Activated gamma-delta T cell treated with anti-CD3 and anti-CD28 coated beads, Interleukin-2, amount 50 U/mL, for 16 hours (primary cell): ENCODE measurements around the gene CHCHD1.
"Not testable (repeated sequence)": the region's sequence is repeated elsewhere in the genome, so short reads cannot be mapped to it uniquely, and the experiment has no call there.

Source experiments
- DNase-seq: peaks from one replicate; pipeline ENCODE4 v3.0.0-alpha.2; 2020; ENCODE audit warnings: low read depth

CHCHD1 gene

DNA sequence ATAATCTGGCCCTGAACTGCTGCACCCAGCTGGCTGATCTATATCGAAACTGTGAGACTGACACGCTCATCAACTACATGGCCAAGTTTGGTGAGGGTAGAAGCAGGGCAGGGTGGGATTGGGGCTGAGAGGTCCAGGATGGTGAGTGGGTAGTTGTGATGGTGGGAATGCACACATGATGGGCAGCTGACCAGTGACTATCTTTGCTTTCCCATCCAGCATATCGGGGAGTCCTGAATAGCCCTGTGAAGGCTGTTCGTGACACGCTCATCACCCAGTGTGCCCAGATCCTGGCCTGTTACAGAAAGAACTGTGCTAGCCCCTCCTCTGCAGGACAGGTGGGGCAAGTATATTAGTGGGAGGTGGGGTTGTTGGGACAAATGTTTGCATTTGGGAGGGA is 12.5 kb upstream of the CHCHD1 start:
- no peak for DNase-seq

DNA sequence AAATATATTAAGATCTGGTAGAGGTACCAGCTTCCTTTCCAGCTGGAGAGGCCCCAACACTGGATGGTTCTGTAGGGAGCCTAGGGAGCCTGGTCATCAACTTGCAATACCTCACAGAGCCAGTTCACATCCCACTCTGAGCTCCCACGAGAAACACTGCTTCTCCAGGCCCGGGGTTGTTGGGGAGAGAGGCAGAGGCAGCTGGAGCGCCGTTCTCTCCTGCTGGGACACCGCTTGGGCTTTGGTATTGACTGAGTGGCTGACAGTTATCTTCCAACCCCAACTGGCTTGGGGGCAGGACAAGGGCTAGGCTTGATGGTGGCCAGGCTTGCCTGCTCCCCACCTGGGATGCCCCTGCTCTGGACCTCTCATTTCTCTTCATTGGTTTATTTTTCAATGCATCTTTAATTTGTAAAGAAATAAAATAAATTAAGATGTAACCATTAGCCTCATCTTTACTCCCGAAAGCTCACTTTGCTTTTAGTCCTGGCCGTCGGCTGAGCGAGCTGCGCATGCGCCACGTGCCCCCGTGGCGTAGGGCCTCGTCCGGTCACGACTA is 10.0 kb upstream of the CHCHD1 start:
- peak; percentile 62 for DNase-seq

DNA sequence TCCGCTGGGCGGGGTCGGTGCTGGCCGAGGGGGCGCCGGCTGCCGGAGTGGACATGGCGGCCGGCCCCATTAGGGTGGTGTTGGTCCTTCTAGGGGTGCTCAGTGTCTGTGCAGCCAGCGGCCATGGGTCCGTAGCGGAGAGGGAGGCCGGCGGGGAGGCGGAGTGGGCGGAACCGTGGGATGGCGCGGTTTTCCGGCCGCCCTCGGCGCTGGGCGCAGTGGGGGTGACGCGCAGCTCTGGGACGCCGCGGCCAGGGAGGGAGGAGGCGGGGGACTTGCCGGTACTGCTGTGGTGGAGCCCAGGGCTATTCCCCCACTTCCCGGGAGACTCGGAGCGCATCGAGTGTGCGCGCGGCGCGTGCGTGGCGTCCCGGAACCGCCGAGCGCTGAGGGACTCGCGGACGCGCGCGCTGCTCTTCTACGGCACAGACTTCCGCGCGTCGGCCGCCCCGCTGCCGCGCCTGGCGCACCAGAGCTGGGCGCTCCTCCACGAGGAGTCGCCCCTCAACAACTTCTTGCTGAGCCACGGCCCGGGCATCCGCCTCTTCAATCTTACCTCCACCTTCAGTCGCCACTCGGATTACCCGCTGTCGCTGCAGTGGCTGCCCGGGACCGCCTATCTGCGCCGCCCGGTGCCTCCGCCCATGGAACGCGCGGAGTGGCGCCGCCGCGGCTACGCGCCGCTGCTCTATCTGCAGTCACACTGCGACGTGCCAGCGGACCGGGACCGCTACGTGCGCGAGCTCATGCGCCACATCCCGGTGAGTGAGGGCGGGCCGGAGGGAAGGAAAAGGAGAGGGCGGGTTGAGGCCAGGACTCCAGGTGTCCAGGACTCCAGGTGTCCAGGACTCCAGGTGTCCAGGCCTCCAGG is 9.3 kb upstream of the CHCHD1 start:
- DNase-seq, result peak; percentile 68

DNA sequence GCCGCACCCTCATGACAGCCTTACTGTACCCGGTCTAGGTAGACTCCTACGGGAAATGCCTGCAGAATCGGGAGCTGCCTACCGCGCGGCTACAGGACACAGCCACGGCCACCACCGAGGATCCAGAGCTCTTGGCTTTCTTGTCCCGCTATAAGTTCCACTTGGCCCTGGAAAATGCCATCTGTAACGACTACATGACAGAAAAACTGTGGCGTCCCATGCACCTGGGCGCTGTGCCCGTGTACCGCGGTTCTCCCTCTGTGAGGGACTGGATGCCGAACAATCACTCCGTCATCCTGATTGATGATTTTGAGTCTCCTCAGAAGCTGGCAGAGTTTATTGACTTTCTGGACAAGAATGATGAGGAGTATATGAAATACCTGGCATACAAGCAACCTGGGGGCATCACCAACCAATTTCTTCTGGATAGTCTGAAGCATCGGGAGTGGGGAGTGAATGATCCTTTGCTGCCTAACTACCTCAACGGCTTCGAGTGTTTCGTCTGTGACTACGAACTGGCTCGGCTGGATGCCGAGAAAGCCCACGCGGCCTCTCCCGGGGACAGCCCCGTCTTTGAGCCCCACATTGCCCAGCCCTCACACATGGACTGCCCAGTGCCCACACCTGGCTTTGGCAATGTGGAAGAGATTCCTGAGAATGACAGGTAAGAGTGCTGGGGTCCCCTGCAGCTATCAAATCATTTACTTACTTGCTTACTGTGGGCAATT is 8.5 kb upstream of the CHCHD1 start:
- DNase-seq, result no peak

DNA sequence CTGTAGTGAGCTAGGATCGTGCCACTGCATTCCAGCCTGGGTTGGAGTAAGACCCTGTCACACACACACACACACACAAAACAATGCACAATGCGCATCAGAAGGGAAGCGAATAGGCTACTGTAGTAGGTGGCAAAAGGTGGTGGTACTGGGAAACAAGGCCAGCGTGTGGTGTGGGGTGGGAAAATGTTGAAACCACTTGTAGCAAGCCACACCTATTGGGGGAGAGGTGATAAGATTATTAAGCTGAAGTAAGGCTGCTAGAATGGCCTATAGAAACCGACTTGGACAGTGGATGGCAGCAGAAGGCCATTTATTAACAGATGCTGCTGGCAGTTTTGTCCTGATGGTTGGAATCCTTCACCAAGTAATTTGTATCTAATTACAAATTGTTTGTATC is 7.2 kb upstream of the CHCHD1 start:
- DNase-seq, result no peak

DNA sequence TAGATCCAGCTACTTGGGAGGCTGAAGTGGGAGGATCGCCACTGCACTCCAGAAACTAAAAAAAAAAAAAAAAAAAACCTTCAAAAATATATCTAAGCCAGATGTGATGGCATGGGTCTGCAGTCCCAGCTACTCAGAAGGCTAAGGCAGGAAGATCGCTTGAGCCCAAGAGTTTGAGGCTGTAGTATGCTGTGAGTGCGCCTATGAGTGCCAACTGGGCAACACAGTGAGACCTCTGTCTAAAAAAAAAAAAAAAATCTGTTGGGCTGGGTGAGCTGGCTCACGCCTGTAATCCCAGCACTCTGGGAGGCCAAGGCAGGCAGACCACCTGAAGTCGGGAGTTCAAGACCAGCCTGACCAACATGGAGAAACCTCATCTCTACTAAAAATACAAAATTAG is 2.8 kb upstream of the CHCHD1 start:
- no peak for DNase-seq

DNA sequence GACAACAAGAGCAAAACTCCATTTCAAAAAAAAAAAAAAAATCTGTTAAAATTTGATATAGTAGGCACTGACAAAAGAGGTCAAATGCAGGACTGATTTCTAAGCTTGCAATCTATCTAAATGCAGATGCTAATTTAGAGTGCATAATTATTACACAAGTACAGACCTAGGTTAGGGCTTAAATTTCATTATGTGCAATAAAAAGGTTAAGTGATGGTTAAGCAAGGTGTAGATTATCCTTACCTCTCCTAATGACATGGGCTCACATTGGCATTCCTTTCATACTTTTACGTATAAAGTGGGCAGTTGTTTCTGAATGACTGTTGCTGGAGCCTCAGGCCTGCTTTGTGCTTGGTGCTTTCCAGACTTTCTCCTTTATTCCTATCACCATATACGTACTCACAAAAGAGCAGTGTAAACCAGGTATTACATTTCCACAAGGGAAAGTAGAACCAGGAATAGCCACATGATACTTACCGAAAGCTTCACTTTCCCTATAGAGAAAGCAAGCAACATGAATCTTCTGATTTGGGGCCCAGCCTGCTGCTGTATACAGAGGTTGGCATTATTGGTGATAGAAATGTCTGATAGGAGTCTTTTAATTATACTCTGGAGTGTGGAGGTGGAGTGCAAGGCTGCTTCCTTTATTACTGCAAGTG is 2.2 kb upstream of the CHCHD1 start:
- DNase-seq, result no peak

DNA sequence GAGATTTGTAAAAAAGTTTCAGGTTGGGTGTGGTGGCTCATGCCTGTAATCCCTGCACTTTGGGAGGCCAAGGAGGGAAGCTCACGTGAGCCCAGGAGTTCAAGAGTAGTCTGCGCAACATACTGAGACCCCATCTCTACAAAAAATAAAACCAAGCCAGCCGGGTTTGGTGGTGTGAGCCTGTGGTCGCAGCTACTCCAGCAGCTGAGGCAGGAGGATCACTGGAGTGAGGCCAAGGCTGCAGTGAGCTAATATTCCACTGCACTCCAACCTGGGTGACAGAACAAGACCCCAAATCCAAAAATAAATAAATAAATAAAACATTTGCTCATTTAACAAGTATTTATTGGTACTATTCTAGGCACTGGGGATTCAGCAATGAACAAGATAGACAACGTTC is 1.5 kb upstream of the CHCHD1 start:
- DNase-seq, result no peak

DNA sequence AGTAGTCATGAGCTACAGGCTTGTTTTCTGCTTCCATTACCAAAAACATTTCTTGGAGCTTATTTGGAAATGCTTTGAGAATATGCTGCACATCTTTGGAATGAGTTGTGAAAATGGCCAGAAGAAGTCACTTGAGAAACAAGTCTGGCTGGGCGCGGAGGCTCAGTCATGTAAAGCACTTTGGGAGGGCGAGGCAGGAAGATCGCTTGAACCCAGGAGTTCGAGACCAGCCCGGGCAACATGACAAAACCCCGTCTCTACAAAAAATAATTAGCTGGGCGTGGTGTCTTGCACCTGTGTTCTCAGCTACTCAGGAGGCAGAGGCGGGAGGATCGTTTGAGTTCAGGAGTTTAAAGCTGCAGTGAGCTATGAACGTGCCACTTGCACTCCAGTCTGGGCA is 882 bp upstream of the CHCHD1 start:
- DNase-seq, result no peak

DNA sequence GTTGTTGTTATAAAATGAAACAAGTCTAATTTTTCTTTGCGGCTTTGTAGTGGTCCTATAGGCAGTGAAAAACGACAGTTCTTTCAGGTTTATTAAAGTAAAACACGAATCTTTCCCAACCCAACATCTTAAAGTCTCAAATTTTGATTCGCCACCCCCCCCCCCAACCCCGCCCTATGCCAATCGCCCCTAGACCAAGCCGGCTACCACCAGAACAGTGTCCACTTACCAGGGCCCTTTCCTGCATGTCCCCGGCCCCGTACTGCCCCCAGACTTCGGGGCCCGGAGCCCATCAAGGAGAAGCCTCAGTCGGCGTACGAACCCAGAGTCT is 335 bp upstream of the CHCHD1 start:
- DNase-seq, result no peak

DNA sequence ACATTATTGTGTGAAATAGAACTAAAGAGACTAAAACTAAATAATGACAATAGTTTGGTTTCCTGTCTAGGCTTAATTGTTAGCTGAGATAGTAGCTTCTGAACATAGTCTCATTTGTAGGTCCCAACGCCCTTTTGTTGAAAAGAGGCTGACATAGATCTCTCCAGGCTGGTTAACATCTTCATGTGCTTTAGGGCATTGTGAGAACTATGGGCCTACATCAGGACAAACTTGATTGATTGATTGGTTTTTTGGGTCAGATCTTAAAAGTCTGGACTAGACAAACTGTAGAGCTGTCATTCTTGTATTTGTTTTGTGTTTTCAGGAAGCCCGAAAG is 869 bp downstream of the CHCHD1 start:
- no peak for DNase-seq

DNA sequence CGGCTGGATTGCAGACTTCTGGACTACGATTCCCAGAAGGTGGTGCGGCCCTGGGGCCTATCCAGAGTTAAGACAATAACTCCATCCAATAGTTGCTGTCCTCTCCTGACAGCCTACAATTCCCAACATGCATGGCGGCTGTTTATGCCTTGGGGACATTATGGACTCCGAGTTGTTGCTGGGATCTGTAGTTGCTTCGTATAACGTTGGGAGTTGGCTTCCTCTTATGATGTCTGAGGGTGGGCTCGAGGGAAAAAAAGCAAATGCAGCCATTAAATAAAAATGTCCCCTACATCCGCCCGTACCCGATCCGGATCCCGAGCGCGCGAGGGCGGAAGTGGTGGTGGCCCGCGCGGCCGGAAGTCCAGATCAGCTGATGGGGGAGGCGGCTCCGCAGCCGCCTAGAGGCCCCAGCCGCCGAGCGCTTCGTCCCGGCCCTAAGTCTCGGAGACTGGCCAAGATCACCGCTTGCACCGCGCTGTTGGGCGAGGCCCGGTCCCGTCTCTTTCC is 3.4 kb downstream of the CHCHD1 start, which contains the start of gene ZSWIM8:
Gene ZSWIM8, plus strand, starts transcription at position 396 of the 510 bp plus-strand sequence. CDS start 273 bp downstream, outside the sequence.
- peak; percentile 81 for DNase-seq

DNA sequence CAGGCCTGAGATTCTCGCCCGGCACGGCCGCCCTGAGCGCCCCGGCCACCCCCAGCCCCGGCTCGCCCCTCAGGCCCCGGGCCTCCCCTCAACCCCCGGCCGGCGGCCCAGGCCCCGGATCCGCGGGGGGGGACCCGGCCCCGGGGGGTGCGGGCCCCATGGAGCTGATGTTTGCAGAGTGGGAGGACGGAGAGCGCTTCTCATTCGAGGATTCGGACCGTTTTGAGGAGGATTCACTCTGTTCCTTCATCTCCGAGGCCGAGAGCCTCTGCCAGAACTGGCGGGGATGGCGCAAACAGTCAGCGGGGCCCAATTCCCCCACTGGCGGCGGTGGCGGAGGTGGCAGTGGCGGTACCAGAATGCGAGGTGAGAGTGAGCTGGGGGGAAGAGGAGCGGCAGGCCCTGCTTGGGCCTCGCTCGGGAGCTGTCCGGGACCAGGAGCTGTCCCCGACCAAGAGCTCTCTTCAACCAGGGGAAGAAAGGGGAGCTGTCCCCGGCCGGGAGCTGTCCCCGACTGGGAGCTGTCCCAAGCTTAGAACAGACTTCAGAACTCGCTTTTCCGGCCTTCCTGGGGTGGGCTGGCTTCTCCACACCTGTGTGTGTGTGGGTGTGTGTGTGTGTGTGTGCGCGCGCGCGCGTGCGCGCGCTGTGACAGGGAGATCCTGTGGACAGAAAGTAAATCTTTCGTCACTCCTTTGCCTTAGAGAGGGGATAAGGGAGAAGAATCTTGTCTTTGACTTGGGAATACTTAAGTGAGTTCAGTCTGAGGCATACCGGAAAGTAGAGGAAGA is 4.1 kb downstream of the CHCHD1 start:
- DNase-seq, result peak; percentile 18

DNA sequence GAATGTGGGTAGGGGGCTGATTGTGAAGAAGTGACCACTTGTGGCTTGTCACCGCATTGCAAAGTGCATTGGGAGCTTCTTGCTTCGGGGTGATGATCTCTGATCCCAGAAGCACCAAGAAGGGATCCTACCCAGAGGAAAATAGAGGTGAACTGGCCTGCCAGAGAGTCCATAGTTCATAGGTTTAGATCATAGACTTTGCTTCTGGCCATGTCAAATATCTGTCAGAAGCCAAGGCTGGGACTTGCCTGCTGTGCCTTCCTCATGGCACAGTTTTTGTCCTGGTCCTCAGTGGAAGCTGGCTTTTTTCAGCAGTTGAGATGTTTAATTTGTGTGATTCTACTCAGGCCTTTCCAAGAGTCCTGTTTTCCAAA is 4.7 kb downstream of the CHCHD1 start:
- no peak for DNase-seq

DNA sequence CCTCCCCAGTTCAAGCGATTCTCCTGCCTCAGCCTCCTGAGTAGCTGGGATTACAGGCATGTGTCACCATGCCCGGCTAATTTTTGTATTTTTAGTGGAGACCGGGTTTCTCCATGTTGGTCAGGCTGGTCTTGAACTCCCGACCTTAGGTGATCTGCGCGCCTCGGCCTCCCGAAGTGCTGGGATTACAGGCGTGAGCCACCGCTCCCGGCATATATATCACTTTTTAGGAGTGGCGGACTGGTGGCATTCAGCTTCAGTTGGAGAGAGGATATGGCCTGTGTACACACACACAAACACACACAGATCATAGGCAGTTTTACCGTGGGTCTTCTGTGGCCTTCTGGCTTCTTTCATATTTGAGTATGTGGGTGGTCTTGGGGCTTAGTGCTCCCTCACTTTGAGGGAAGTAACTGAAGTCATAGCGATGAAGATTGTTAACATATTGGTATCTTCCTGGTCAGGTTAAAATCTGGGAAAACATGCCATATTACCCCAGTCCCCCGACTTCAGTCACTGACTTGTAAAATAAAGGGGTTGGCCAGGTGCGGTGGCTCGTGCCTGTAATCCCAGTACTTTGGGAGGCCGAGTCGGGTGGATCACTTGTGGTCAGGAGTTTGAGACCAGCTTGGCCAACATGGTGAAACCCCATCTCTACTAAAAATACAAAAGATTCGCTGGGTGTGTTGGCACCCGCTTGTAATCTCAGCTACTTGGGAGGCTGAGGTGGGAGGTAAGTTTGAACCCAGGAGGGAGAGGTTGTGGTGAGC is 5.4 kb downstream of the CHCHD1 start:
- DNase-seq, result not testable (repeated sequence)

DNA sequence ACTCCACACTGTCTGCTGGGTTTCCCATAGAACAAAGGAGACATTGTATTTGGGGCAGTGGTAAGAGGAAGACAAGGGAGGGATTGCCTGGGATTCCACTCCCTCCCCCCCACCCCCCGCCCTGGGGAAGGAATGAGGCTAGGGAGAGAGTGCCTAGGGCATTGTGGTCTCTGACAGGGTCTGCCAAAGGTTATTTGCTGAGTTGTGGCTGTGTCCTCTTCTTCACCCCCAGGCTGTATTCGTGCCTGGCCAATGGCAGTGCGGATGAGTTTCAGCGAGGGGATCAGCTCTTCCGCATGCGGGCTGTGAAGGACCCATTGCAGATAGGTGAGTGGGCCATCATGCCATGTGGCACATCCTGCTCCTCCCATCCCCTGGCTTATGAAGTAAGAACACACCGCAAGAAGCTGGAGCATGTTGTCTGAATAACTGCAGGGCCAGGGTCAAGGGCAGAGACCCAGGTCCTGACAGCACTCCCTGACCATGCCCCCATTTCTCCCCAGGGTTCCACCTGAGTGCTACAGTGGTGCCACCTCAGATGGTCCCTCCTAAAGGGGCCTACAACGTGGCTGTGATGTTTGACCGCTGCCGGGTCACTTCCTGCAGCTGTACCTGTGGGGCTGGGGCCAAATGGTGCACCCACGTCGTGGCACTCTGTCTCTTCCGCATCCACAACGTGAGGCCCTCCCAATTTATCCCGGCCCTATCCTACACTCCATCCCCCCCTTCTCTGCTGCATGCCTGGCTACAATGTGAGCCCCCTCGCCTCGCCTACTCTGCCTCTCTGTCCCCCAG is 7.2 kb downstream of the CHCHD1 start:
- no peak for DNase-seq

DNA sequence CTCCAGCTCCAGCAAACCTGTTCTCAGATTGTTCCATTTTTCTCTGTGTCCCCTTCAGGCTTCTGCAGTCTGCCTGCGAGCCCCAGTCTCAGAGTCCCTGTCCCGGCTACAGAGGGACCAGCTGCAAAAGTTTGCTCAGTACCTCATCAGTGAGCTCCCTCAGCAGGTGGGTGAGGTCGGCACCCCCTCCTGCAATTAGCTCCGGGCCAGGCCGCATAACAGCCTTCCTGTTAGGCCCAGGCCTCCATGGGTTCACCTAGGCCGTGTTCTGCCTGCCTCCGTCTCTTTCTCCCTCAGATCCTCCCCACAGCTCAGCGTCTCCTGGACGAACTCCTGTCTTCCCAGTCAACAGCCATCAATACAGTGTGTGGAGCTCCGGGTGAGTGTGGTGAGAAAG is 7.8 kb downstream of the CHCHD1 start:
- DNase-seq, result no peak

DNA sequence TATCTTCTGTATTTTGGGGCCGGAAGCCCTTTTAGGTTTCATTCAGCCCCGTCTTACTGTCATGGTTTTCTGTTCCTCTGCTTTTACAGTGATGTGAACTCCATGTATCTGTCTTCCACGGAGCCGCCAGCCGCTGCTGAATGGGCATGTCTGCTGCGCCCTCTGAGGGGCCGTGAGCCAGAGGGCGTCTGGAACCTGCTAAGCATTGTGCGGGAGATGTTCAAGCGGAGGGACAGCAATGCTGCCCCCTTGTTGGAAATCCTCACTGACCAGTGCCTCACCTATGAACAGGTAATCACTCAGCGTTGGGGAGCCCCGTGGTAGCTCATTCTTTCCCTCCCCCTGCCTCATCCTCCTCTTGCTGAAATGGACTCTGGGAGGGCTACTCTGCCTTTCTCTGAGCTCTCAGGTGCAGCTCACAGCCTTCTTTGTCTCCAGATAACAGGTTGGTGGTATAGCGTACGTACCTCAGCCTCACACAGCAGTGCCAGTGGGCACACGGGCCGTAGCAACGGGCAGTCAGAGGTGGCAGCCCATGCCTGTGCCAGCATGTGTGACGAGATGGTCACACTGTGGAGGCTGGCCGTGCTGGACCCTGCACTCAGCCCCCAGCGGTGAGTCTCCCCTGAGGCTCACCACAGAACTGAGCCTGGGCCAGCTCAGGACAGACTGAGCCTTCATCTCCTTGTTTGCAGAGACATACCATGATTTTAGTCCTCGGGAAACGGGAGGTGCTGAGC is 9.2 kb downstream of the CHCHD1 start:
- no peak for DNase-seq

DNA sequence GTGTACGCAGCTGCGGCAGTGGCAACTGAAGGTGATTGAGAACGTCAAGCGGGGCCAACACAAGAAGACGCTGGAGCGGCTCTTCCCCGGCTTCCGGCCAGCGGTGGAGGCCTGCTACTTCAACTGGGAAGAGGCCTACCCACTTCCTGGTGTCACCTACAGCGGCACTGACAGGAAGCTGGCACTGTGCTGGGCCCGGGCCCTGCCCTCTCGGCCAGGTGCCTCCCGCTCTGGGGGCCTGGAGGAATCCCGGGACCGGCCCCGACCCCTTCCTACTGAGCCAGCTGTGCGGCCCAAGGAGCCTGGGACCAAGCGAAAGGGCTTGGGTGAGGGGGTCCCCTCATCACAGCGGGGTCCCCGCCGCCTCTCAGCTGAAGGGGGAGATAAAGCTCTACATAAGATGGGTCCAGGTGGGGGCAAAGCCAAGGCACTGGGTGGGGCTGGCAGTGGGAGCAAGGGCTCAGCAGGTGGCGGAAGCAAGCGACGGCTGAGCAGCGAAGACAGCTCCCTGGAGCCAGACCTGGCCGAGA is 10.1 kb downstream of the CHCHD1 start:
- DNase-seq, result no peak
